ENCODE measurements around the gene CD274. TPM values are rescaled to one million over a fixed set of nuclear protein-coding genes. Genes with fewer than 3 reads are reported as not detected.

The CD274 gene
- total RNA-seq, 1 donor from 2014 or later = 2.2 TPM

- H3K4me3 ChIP-seq = no peak overlapping the region
- TF ChIP-seq, protein P1, sequence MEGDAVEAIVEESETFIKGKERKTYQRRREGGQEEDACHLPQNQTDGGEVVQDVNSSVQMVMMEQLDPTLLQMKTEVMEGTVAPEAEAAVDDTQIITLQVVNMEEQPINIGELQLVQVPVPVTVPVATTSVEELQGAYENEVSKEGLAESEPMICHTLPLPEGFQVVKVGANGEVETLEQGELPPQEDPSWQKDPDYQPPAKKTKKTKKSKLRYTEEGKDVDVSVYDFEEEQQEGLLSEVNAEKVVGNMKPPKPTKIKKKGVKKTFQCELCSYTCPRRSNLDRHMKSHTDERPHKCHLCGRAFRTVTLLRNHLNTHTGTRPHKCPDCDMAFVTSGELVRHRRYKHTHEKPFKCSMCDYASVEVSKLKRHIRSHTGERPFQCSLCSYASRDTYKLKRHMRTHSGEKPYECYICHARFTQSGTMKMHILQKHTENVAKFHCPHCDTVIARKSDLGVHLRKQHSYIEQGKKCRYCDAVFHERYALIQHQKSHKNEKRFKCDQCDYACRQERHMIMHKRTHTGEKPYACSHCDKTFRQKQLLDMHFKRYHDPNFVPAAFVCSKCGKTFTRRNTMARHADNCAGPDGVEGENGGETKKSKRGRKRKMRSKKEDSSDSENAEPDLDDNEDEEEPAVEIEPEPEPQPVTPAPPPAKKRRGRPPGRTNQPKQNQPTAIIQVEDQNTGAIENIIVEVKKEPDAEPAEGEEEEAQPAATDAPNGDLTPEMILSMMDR (IDR thresholded peaks at IDR 0.05) = no peak
- TF ChIP-seq POLR2AphosphoS5 (IDR thresholded peaks at IDR 0.05; ENCODE audit: insufficient read depth in 1 of 2, low read depth in 1 of 2) (no peak), POLR2A (IDR thresholded peaks at IDR 0.05) (no peak)
- H3K27ac ChIP-seq = no peak overlapping the region
These were observed 33.0 kb downstream of the CD274 start for GRCh38 chr9:5483306-5483705.

DNA sequence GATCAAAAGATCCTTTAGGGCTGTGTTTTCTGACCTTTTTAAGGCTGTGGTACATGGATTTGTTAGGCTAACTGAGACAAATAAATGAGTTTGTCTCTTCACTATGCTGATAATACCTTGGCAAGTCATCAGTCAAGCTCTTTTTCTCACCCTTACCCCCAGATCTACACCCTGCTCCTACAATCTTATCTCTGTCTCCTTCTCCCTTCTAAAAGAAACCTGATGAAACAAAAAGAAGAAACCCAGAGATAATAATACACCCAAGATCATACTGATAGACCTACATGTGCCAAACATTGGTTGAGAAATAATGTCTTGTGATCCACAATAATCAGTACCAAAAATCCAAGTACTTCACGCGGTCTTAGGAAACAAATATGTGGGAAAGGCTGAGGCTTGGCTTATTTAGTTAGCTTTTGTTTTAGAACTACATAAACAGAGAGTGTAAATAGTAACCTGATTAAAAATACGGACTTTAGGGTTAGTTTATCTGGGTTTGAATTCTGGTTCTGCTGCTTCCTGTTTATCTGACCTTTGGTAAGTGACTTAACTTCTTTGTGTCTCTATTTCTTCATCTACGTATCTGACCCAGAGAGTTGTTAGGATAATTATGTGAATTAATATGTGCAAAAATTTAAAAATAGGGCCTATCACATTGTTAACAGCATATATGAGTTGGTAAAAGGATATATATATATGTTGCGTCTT, 35.2 kb downstream of the CD274 start:
- H3K36me3 ChIP-seq = no peaks in the 10 kb centered on the region
- no peak overlapping the region for H3K4me3 ChIP-seq
- H3K9me3 ChIP-seq = no peaks in the 10 kb centered on the region
- intact Hi-C loops (cut with DNase I) = no loop called here
- TF ChIP-seq POLR2AphosphoS5 (IDR thresholded peaks at IDR 0.05; ENCODE audit: insufficient read depth in 1 of 2, low read depth in 1 of 2) = no peak
- TF ChIP-seq POLR2A (IDR thresholded peaks at IDR 0.05) = no peak
- TF ChIP-seq, protein P1 (IDR thresholded peaks at IDR 0.05) = no peak
- no peak overlapping the region for H3K27ac ChIP-seq
- H3K4me1 ChIP-seq = no peaks in the 10 kb centered on the region
- DNase-seq (ENCODE audit: extremely low spot score in 2 of 2) = no peak
- no peaks in the 10 kb centered on the region for H3K27me3 ChIP-seq

More at GRCh38 chr9:5483306-5483705, 33.0 kb downstream of the CD274 start:
- no peaks in the 10 kb centered on the region for H3K27me3 ChIP-seq
- no peaks in the 10 kb centered on the region for H3K36me3 ChIP-seq
- no peaks in the 10 kb centered on the region for H3K9me3 ChIP-seq
- DNase-seq (ENCODE audit: extremely low spot score in 2 of 2) = no peak
- intact Hi-C loops (cut with DNase I) = no loop called here
- H3K4me1 ChIP-seq = no peaks in the 10 kb centered on the region

GRCh38 chr9:5486988-5487387, 36.6 kb downstream of the CD274 start:
- Histone ChIP-seq H3K27ac (no peak overlapping the region), H3K36me3 (no peaks in the 10 kb centered on the region), H3K4me3 (no peak overlapping the region), H3K4me1 (no peaks in the 10 kb centered on the region), H3K9me3 (no peaks in the 10 kb centered on the region), H3K27me3 (no peaks in the 10 kb centered on the region)
- DNase-seq (ENCODE audit: extremely low spot score in 2 of 2) = no peak
- TF ChIP-seq, protein P1 (IDR thresholded peaks at IDR 0.05) = no peak
- TF ChIP-seq POLR2AphosphoS5 (IDR thresholded peaks at IDR 0.05; ENCODE audit: insufficient read depth in 1 of 2, low read depth in 1 of 2) = no peak
- TF ChIP-seq POLR2A (IDR thresholded peaks at IDR 0.05) = no peak
- intact Hi-C loops (cut with DNase I) = no loop called here

DNA sequence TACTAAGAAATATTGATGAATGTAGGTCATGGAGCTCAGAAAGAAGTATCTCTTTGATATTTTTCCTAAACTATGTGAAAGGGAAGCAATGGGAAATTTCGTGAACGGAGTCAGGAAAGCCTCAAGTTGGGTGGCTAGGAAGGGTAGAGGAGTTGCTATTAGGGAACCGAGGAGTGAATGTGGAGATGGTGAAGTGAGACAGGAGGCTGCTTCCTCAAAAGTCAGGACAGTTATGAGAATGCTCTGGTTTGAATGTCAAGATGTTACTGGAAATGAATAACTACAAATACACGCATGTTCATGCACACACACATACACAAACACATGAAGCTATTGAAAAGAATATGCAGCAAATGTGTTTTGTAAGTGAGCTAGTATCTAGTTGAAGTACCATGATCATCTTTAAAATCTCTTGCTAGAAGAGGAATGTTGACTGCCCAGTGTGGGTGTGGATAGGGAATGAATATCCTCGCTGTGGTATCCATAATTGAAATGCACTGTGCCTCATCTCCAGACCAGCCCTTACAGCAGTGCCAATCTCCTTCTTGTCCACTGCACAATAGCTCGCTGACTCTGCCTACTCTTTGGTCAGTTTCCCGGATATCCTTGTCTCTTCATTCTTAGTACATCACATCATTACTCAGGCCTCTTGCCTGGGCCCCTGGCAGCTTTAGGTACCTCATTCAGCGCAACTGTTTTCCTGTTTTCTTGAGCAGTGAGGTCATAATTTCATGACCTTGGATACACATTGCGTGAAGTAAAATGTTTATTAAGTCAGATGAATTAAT, 38.1 kb downstream of the CD274 start:
- intact Hi-C loops (cut with DNase I) = no loop called here
- Histone ChIP-seq H3K4me1 (no peaks in the 10 kb centered on the region), H3K4me3 (no peak overlapping the region), H3K27ac (no peak overlapping the region), H3K9me3 (no peaks in the 10 kb centered on the region), H3K27me3 (no peaks in the 10 kb centered on the region), H3K36me3 (no peaks in the 10 kb centered on the region)
- no peak for TF ChIP-seq POLR2AphosphoS5 (IDR thresholded peaks at IDR 0.05; ENCODE audit: insufficient read depth in 1 of 2, low read depth in 1 of 2)
- no peak for DNase-seq (ENCODE audit: extremely low spot score in 2 of 2)

DNA sequence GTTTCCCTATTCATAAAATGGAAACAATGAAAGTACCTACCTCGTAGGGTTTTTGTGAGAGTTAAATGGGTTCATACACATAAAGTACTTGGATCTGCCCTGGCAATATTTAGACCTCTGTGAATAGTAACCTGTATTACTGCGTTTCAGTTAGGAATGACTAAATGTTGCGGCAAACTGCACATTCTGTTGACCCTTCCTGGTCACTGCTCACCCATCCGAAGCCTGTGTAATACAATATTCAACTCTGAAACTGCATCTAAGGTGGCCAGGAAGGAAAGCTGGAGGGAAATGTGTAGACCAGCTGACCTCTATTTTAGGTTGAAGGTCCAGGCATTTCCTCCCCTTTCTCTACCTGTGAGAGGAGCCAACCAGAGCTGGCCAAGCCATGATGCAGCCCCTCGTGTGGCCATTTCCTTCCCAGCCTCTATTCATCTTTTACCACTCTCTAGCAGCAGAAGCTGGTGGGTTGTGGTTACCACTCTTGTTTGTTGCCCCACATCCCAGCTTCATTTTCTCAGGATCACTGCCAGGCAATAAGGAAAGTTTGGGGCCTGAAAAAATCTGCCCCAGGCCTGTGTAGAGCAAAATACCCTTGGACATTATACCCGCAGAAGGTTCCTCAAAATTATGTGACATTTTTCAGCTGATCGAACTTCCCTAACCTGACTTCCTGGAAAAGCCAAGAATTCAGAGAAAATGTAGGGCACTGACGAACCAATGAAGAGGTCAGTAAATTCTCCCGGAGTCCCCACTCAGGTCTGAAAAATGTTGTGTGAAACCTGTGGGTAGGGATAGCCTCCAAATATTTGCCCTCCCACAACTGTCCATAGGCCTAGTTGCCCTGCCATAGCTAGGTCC, 39.5 kb downstream of the CD274 start:
- no peaks in the 10 kb centered on the region for H3K9me3 ChIP-seq
- DNase-seq (ENCODE audit: extremely low spot score in 2 of 2) = no peak
- no peak overlapping the region for H3K27ac ChIP-seq
- no peak overlapping the region for H3K4me3 ChIP-seq
- intact Hi-C loops (cut with DNase I) = no loop called here
- no peaks in the 10 kb centered on the region for H3K27me3 ChIP-seq
- H3K4me1 ChIP-seq = no peaks in the 10 kb centered on the region
- H3K36me3 ChIP-seq = no peaks in the 10 kb centered on the region
- TF ChIP-seq POLR2AphosphoS5 (IDR thresholded peaks at IDR 0.05; ENCODE audit: insufficient read depth in 1 of 2, low read depth in 1 of 2) = no peak
- TF ChIP-seq POLR2A (IDR thresholded peaks at IDR 0.05) = no peak

Data from vagina (tissue), 2 donors.